HG02642 (cell line): ENCODE data around the gene KLF7.

Experiments
- ATAC-seq: cut with Tn5 transposase; IDR thresholded peaks from one replicate; pipeline ENCODE4 v1.9.1; 2021; ENCODE audit warnings: mild to moderate bottlenecking; ENCODE audit not compliant: unreplicated experiment, poor library complexity

The KLF7 gene

GRCh38 chr2:207165121-207166038 lies at the start of gene KLF7:
TSS of gene KLF7 (minus strand) at chr2:207165948. CDS start at chr2:207165568, 380 bp downstream.
- no peak for ATAC-seq

GRCh38 chr2:207215308-207215707 lies 49.6 kb upstream of the KLF7 start:
- no peak for ATAC-seq

- ATAC-seq: no peak
These were observed 48.7 kb upstream of the KLF7 start for GRCh38 chr2:207214446-207214845.

GRCh38 chr2:207206011-207206410 lies 40.3 kb upstream of the KLF7 start:
- no peak for ATAC-seq

- ATAC-seq: no peak
These were observed 39.6 kb upstream of the KLF7 start for GRCh38 chr2:207205173-207205957.

- ATAC-seq: no peak
These were observed 37.3 kb upstream of the KLF7 start for GRCh38 chr2:207203056-207203455.

GRCh38 chr2:207202645-207203044 lies 36.9 kb upstream of the KLF7 start:
- no peak for ATAC-seq

- no peak for ATAC-seq
These were observed 35.7 kb upstream of the KLF7 start for GRCh38 chr2:207201416-207201815.

- ATAC-seq: no peak
These were observed 34.4 kb upstream of the KLF7 start for GRCh38 chr2:207200136-207200535.

- no peak for ATAC-seq
These were observed 28.3 kb upstream of the KLF7 start for GRCh38 chr2:207194028-207194427.

- no peak for ATAC-seq
These were observed 23.1 kb upstream of the KLF7 start for GRCh38 chr2:207188626-207189419.

GRCh38 chr2:207185372-207185771 lies 19.6 kb upstream of the KLF7 start:
- ATAC-seq: no peak

GRCh38 chr2:207184768-207185167 lies 19.0 kb upstream of the KLF7 start:
- ATAC-seq: no peak

GRCh38 chr2:207184348-207184747 lies 18.6 kb upstream of the KLF7 start:
- no peak for ATAC-seq

- ATAC-seq: no peak
These were observed 17.8 kb upstream of the KLF7 start for GRCh38 chr2:207183506-207183905.

- ATAC-seq: no peak
These were observed 17.2 kb upstream of the KLF7 start for GRCh38 chr2:207182911-207183310.

GRCh38 chr2:207181526-207182274 lies 16.0 kb upstream of the KLF7 start:
- no peak for ATAC-seq

GRCh38 chr2:207180741-207181140 lies 15.0 kb upstream of the KLF7 start:
- ATAC-seq: no peak

- ATAC-seq: no peak
These were observed 10.5 kb upstream of the KLF7 start for GRCh38 chr2:207176247-207176646.

GRCh38 chr2:207173641-207174040 lies 7.9 kb upstream of the KLF7 start:
- ATAC-seq: no peak
